HepG2 (cell line): ENCODE results near the gene FXYD6. TPM values are rescaled to one million over a fixed set of nuclear protein-coding genes. Genes with fewer than 3 reads are reported as not detected.

ENCODE experiments used
- ATAC-seq: fragments of 200-7000 bp; cut with Tn5 transposase; 3 replicates; pipeline ENCODE4 v1.9.1; 2020; ENCODE audit warnings: mild to moderate bottlenecking, moderate library complexity
- BruUV-seq: library from RNA; stranded (reverse); fragments of 400-500 nt; replicated peaks from 2 replicates; lab custom pipeline; 2021; lab: Mats Ljungman, UMichigan
- CTCF ChIA-PET: fragments of 300-600 bp; formaldehyde crosslinking; extraction: SDS; loops from one replicate; lab custom pipeline; 2021; ENCODE audit warnings: low total read pairs, inconsistent platforms, low intra/inter-chr PET ratio; lab: Yijun Ruan, JAX
- POLR2A ChIA-PET: fragments of 350-600 bp; sonication (Branson Sonifier 250); formaldehyde crosslinking; loops from one replicate; lab custom pipeline; 2020; ENCODE audit warnings: antibody characterized with exemption, inconsistent platforms; lab: Yijun Ruan, JAX
- DNase-seq: peaks from one replicate; pipeline ENCODE4 v3.0.0-alpha.2; 2015; ENCODE audit warnings: low spot score
- FAIRE-seq: peaks from 3 replicates; lab custom pipeline; 2011; peaks lifted over from hg19 to GRCh38; lab: Jason Lieb, UNC
- H2AFZ ChIP-seq: one replicate; pipeline ENCODE4 v1.6.1; 2011; ENCODE audit warnings: low read length, inconsistent platforms
- H3K27ac ChIP-seq: fragments of 300-600 bp; 3 replicates; pipeline ENCODE4 v1.8.0; 2011; ENCODE audit warnings: mixed run types, mild to moderate bottlenecking, mixed read lengths, low read length, inconsistent platforms; ENCODE audit not compliant: insufficient read depth; ENCODE audit errors: extremely low read length
- H3K27me3 ChIP-seq, 2 experiments: fragments of 200-600 bp in 1 of 2; 2 replicates in 1 of 2; 3 replicates in 1 of 2; pipeline versions ENCODE4 v1.6.0 to v1.8.0; 2011; ENCODE audit warnings: low read length in 2 of 2, mild to moderate bottlenecking in 2 of 2, moderate library complexity in 2 of 2, inconsistent platforms in 1 of 2; ENCODE audit not compliant: insufficient read depth in 2 of 2, control insufficient read depth in 1 of 2
- H3K36me3 ChIP-seq, 2 experiments: fragments of 200-600 bp in 1 of 2; replicated peaks in 1 of 2; 2 replicates in 1 of 2; 3 replicates in 1 of 2; pipeline versions ENCODE4 v1.5.1 to v1.8.0; 2011; ENCODE audit warnings: low read length in 2 of 2, inconsistent platforms in 1 of 2; ENCODE audit not compliant: insufficient read depth in 2 of 2, control insufficient read depth in 1 of 2
- H3K4me1 ChIP-seq: 2 replicates; pipeline ENCODE4 v1.5.1; 2012; ENCODE audit warnings: low read length, inconsistent platforms; ENCODE audit not compliant: insufficient read depth
- H3K4me2 ChIP-seq: 2 replicates; pipeline ENCODE4 v1.6.0; 2011; ENCODE audit warnings: low read depth, low read length, inconsistent platforms
- H3K4me3 ChIP-seq, 3 experiments: fragments of 200-600 bp in 1 of 3; sonication (generic), shearing (Covaris generic) in 1 of 3; replicated peaks in 1 of 3; 2 replicates each; pipeline ENCODE4 v1.5.1; 2011 to 2016; ENCODE audit warnings: low read length in 3 of 3, inconsistent platforms in 2 of 3, low read depth in 2 of 3, mild to moderate bottlenecking in 2 of 3, control low read depth in 1 of 3, mixed read lengths in 1 of 3; ENCODE audit not compliant: insufficient read depth in 1 of 3
- H3K79me2 ChIP-seq: one replicate; pipeline ENCODE4 v1.6.1; 2011; ENCODE audit warnings: low read length, inconsistent platforms; ENCODE audit not compliant: insufficient read depth
- H3K9ac ChIP-seq: 2 replicates; pipeline ENCODE4 v1.6.0; 2011; ENCODE audit warnings: mild to moderate bottlenecking, low read depth, low read length, inconsistent platforms; ENCODE audit not compliant: insufficient read depth
- H3K9me3 ChIP-seq: 2 replicates; pipeline ENCODE4 v1.5.1; 2012; ENCODE audit warnings: mild to moderate bottlenecking, low read length
- H4K20me1 ChIP-seq: 2 replicates; pipeline ENCODE4 v1.6.0; 2011; ENCODE audit warnings: inconsistent platforms, mild to moderate bottlenecking, low read length, moderate library complexity; ENCODE audit not compliant: insufficient read depth
- BCL6 ChIP-seq: IDR thresholded peaks from 2 replicates; pipeline ENCODE4 v1.6.1; 2016; ENCODE audit warnings: missing genetic modification reagents, missing compliant biosample characterization
- SAP130 ChIP-seq: IDR thresholded peaks from 2 replicates; pipeline ENCODE4 v1.6.1; 2016; ENCODE audit warnings: low read depth
- SOX13 ChIP-seq, 3 experiments: fragments of 450-650 bp in 1 of 3; sonication (generic) in 1 of 3; formaldehyde crosslinking in 1 of 3; IDR thresholded peaks in 2 of 3; conservative IDR thresholded peaks in 1 of 3; 2 replicates each; pipeline versions ENCODE4 v1.5.0 to v1.6.1; 2016 to 2020; ENCODE audit warnings: antibody characterized with exemption in 1 of 3, mild to moderate bottlenecking in 1 of 3, missing compliant biosample characterization in 1 of 3, missing genetic modification reagents in 1 of 3, moderate library complexity in 1 of 3
- TEAD3 ChIP-seq: optimal IDR thresholded peaks from 2 replicates; pipeline ENCODE3; 2016; ENCODE audit warnings: borderline replicate concordance
- TMF1 ChIP-seq: sonication (generic); formaldehyde crosslinking; IDR thresholded peaks from 2 replicates; pipeline ENCODE4 v1.8.1; 2022; ENCODE audit warnings: low read depth, missing genetic modification reagents
- ZNF558 ChIP-seq: sonication (generic); formaldehyde crosslinking; IDR thresholded peaks from 2 replicates; pipeline ENCODE4 v1.9.0; 2022; ENCODE audit warnings: mild to moderate bottlenecking, missing genetic modification reagents, borderline replicate concordance
- ZNF781 ChIP-seq: sonication (generic); formaldehyde crosslinking; IDR thresholded peaks from 2 replicates; pipeline ENCODE4 v1.5.1; 2020; ENCODE audit warnings: borderline replicate concordance, mild to moderate bottlenecking, missing genetic modification reagents; ENCODE audit errors: not compliant biosample characterization
- WGBS: methylation state at CpG from one replicate; pipeline ENCODE4 v1.1.6; 2017; ENCODE audit warnings: low lambda C conversion rate; 5-methylcytosine and 5-hydroxymethylcytosine counted together
- in situ Hi-C: cut with HindIII; loops from 2 replicates; pipeline ENCODE4 v1.10.0; 2017; ENCODE audit warnings: low pct_unique_long_range_greater_than_20kb; ENCODE audit not compliant: extremely low pct_ligation_motif_present
- intact Hi-C: fragments of 100-400 bp; cut with micrococcal nuclease; formaldehyde crosslinking; loops from one replicate; pipeline ENCODE4 v1.10.0; 2022; ENCODE audit not compliant: unreplicated experiment
- polyA plus RNA-seq, 8 experiments: library from polyadenylated mRNA; depleted of rRNA in 3 of 8; stranded (reverse) in 7 of 8; unstranded in 1 of 8; fragments of >200 nt; fragmentation: Illumina TruSeq in 4 of 8; extraction: Trizol in 4 of 8; gene quantifications; 2 replicates each; pipeline versions ENCODE4 v1.2.1 to v1.2.3, GENCODE V29; 2011 to 2016; ENCODE audit warnings: low read depth in 4 of 8, missing spikeins in 1 of 8, mixed read lengths in 1 of 8; ENCODE audit not compliant: insufficient read depth in 1 of 8
- total RNA-seq, 5 experiments: library from RNA; depleted of rRNA; stranded (reverse); fragments of >200 nt; fragmentation: Illumina TruSeq; extraction: Trizol; gene quantifications; 2 replicates each; pipeline ENCODE4 v1.2.3, GENCODE V29; 2016; ENCODE audit warnings: low read depth in 1 of 5
- TF ChIP-seq, protein P1 (sequence below): sonication (generic); formaldehyde crosslinking; conservative IDR thresholded peaks from 2 replicates; pipeline ENCODE4 v1.4.0; 2020; ENCODE audit warnings: missing genetic modification reagents

FXYD6 gene
- total and polyA plus RNA-seq, 2 of the 13 experiments (the other 11 are each of a cell fraction or from before 2014, with no cell fraction given): not detected

DNA sequence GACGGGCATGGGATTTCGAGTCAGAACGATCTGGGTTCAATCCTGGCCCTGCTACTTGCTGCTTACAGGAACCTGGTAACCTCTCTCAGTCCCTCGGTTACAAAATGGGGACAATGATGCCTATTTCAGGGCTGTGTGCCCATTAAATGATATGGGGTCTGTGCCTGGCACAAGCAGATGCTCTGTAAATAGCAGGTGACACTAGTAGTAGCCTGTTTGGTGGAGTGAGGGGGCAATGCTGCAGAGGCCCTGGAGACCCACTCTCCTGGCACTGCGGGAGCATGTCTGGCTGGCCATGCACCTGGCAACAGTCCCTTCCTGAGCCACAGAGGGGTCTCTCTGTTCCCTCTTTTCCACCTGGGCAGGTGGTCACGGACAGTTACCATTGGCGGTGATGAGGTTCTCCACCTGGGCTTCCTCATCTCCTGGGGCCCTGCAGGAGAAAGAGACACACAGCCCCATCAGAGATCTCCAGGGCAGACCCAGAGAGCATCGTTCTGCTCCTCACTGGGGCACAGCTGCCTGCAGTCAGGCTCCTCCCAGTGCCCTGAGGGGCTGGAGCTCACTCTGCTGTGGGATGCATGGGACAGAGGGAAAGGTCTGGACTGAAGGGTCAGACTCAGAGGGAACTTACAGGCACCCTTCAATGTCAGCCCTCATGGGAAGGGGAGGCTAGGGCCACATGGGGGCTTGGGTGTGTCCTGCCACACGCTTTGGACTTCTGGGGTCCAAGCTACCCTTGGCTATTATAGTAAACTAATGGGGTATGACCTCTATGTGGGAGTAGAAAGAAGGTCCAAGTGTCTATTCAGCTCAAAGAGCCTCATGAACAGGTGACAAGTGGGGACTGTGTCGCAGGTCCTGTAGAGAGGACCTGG is 36.3 kb downstream of the FXYD6 start:
- DNase-seq: no peak
- Histone ChIP-seq H3K4me2 (no peak overlapping the region), H4K20me1 (no peaks in the 10 kb centered on the region), H2AFZ (no peak overlapping the region), H3K36me3 (no peaks in the 10 kb centered on the region), H3K9ac (no peak overlapping the region), H3K27me3 (peaks cover 13 to 45% of the 10 kb centered on the region in 2 experiments; a peak in 3 of 5 replicates), H3K4me3 (no peak overlapping the region), H3K27ac (no peak overlapping the region), H3K9me3 (no peaks in the 10 kb centered on the region), H3K4me1 (peaks cover 14% of the 10 kb centered on the region), H3K79me2 (no peaks in the 10 kb centered on the region)
- intact Hi-C loops (loop anchor here (10.0 kb wide), 1 partner anchor 65 kb away; no protein-coding TSS in a partner anchor), in situ Hi-C loops (loop anchor here (10.0 kb wide), 1 partner anchor 215 kb away; no protein-coding TSS in a partner anchor)
- ATAC-seq: no peak
- POLR2A ChIA-PET: no interaction called here
- 18% methylated on average over 7 of the region's 10 CpGs for WGBS
- no peak for FAIRE-seq
- CTCF ChIA-PET: no interaction called here
- no TSS peak for BruUV-seq
- TF ChIP-seq ZNF558 (CRISPR knock-in tag) (no peak), SAP130 (no peak), BCL6 (CRISPR knock-in tag) (no peak), SOX13 (IDR thresholded peaks at IDR 0.05) (no peak), SOX13 (CRISPR knock-in tag; conservative IDR thresholded peaks at IDR 0.05 in 1 of 2, IDR thresholded peaks at IDR 0.05 in 1 of 2) (no peak), TEAD3 (CRISPR knock-in tag) (no peak), ZNF781 (CRISPR knock-in tag) (no peak), TMF1 (no peak)
- TF ChIP-seq, protein P1, sequence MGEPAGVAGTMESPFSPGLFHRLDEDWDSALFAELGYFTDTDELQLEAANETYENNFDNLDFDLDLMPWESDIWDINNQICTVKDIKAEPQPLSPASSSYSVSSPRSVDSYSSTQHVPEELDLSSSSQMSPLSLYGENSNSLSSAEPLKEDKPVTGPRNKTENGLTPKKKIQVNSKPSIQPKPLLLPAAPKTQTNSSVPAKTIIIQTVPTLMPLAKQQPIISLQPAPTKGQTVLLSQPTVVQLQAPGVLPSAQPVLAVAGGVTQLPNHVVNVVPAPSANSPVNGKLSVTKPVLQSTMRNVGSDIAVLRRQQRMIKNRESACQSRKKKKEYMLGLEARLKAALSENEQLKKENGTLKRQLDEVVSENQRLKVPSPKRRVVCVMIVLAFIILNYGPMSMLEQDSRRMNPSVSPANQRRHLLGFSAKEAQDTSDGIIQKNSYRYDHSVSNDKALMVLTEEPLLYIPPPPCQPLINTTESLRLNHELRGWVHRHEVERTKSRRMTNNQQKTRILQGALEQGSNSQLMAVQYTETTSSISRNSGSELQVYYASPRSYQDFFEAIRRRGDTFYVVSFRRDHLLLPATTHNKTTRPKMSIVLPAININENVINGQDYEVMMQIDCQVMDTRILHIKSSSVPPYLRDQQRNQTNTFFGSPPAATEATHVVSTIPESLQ (CRISPR knock-in tag): no peak
